Gastrocnemius medialis (tissue), 4 donors: ENCODE data around the gene FRS2. TPM values are rescaled to one million over a fixed set of nuclear protein-coding genes. Genes with fewer than 3 reads are reported as not detected.

Experiments
- ATAC-seq, 2 donors: fragments of 150-250 bp; one replicate each; pipeline ENCODE4 v1.9.1; 2016
- DNase-seq, 2 donors: peaks; one replicate each; pipeline ENCODE4 v3.0.0-alpha.2; 2019
- H3K27ac ChIP-seq, 4 donors: fragments of 200-600 bp; sonication (generic); 1 replicate in 1 of 4; 2 replicates in 3 of 4; pipeline ENCODE4 v1.5.1; 2016 to 2018; ENCODE audit warnings: mild to moderate bottlenecking in 2 of 4, moderate library complexity in 1 of 4
- H3K27me3 ChIP-seq, 3 donors: fragments of 200-600 bp; sonication (generic) in 2 of 3; 1 replicate in 1 of 3; 2 replicates in 2 of 3; pipeline versions ENCODE4 v1.5.1 to v1.6.0; 2016 to 2019; ENCODE audit warnings: mild to moderate bottlenecking in 1 of 3, moderate library complexity in 1 of 3
- H3K36me3 ChIP-seq, 2 donors: fragments of 200-600 bp; sonication (generic) in 1 of 2; one replicate each; pipeline ENCODE4 v1.5.1; 2017 to 2018
- H3K4me1 ChIP-seq, 2 donors: fragments of 200-600 bp; sonication (generic) in 1 of 2; one replicate each; pipeline ENCODE4 v1.5.1; 2016 to 2017; ENCODE audit warnings: mild to moderate bottlenecking in 2 of 2
- H3K4me3 ChIP-seq, 4 donors: fragments of 200-600 bp; sonication (generic) in 3 of 4; 1 replicate in 1 of 4; 2 replicates in 3 of 4; pipeline ENCODE4 v1.5.1; 2016 to 2019; ENCODE audit warnings: mild to moderate bottlenecking in 2 of 4
- H3K9me3 ChIP-seq, 3 donors: fragments of 200-600 bp; sonication (generic) in 2 of 3; 1 replicate in 1 of 3; 2 replicates in 2 of 3; pipeline ENCODE4 v1.5.1; 2016 to 2019
- POLR2A ChIP-seq, 2 donors: fragments of 450-650 bp; IDR thresholded peaks; one replicate each; pipeline ENCODE4 v1.6.1; 2017; ENCODE audit warnings: antibody characterized with exemption in 2 of 2, mild to moderate bottlenecking in 2 of 2, moderate library complexity in 2 of 2
- in situ Hi-C, 4 donors: fragments of 200-750 bp; cut with MboI; loops; one replicate each; pipeline versions ENCODE4 v1.15.0 to v1.8.0; 2017; ENCODE audit warnings: low sequenced_read_pairs in 4 of 4
- intact Hi-C: fragments of 100-400 bp; cut with DNase I; formaldehyde crosslinking; loops from one replicate; pipeline ENCODE4 v1.15.1; 2023; ENCODE audit warnings: low total_unique reads
- total RNA-seq, 4 donors: library from RNA; depleted of rRNA; stranded (reverse); fragments of >200 nt; gene quantifications; one replicate each; pipeline versions ENCODE4 v1.1.0 to v1.2.3, GENCODE V29; 2016
- TF ChIP-seq, protein P1 (sequence below), 5 experiments: fragments of 450-650 bp in 3 of 5; fragments of 200-600 bp in 2 of 5; sonication (generic) in 2 of 5; IDR thresholded peaks in 4 of 5; conservative IDR thresholded peaks in 1 of 5; 1 replicate in 4 of 5; 2 replicates in 1 of 5; pipeline ENCODE4 v1.5.1; 2016 to 2019; ENCODE audit warnings: antibody characterized with exemption in 5 of 5, mild to moderate bottlenecking in 3 of 5, moderate library complexity in 3 of 5

The FRS2 gene
- total RNA-seq, 4 donors from 2014 or later = 21.0 to 32.1 (median 21.3) TPM

DNA sequence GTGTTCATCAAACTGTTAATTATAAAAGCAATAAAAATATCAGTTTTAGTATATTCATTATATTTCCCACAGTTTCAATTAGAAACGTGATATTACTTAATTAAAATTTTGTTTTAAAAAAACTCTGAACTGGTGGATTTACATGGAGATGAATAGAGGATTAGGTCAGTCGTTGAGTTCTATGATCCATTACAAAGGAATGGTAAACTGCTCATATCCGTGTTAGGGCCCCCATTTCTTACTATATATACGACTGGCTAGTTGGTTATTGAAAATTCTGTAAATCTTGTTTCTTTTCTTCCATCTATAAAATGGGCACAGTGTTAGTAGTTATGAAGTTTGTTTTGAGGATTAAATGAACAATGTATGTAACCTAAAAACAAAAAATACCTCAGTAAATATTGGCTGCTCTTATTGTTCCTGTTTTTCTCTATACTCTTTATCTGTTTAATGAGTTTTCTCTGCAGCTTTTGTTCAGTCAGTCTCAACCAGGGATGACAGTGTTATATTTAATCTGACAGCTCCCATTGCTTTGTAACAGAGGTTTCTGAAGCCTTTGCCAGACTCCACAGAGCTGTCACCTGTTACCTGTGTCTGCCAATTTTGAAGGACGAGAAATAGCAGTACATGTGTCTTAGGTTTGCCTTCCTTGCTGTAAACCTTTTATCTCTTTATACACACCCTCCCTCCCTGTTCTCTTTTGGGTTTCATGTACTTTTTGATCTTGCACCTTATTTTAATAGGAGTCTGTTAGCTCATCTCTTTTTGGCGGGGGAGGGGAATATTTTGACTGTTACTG, 41.5 kb downstream of the FRS2 start:
- DNase-seq (peak; percentile 39 to 71), ATAC-seq (peak; percentile 100)
- no peak overlapping the region for H3K4me3 ChIP-seq
- intact Hi-C loops = loop anchor here (2.0 kb wide), 1 partner anchor 41 kb away; the partner anchor contains the start of gene FRS2
- in situ Hi-C loops = no loop called here
- H3K36me3 ChIP-seq = no peaks in the 10 kb centered on the region
- no peaks in the 10 kb centered on the region for H3K27me3 ChIP-seq
- no peak for TF ChIP-seq POLR2A (IDR thresholded peaks at IDR 0.05)
- TF ChIP-seq, protein P1, sequence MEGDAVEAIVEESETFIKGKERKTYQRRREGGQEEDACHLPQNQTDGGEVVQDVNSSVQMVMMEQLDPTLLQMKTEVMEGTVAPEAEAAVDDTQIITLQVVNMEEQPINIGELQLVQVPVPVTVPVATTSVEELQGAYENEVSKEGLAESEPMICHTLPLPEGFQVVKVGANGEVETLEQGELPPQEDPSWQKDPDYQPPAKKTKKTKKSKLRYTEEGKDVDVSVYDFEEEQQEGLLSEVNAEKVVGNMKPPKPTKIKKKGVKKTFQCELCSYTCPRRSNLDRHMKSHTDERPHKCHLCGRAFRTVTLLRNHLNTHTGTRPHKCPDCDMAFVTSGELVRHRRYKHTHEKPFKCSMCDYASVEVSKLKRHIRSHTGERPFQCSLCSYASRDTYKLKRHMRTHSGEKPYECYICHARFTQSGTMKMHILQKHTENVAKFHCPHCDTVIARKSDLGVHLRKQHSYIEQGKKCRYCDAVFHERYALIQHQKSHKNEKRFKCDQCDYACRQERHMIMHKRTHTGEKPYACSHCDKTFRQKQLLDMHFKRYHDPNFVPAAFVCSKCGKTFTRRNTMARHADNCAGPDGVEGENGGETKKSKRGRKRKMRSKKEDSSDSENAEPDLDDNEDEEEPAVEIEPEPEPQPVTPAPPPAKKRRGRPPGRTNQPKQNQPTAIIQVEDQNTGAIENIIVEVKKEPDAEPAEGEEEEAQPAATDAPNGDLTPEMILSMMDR (IDR thresholded peaks at IDR 0.05 in 4 of 5, conservative IDR thresholded peaks at IDR 0.05 in 1 of 5) = no peak
- H3K9me3 ChIP-seq = no peaks in the 10 kb centered on the region
- H3K27ac ChIP-seq = peak overlapping the region; percentile 54 to 78 (median 69)
- peaks cover 58 to 67% of the 10 kb centered on the region in 2 donors for H3K4me1 ChIP-seq

GRCh38 chr12:69512820-69513219, 42.6 kb downstream of the FRS2 start:
- intact Hi-C loops = no loop called here
- H3K36me3 ChIP-seq = no peaks in the 10 kb centered on the region
- no peak for ATAC-seq

DNA sequence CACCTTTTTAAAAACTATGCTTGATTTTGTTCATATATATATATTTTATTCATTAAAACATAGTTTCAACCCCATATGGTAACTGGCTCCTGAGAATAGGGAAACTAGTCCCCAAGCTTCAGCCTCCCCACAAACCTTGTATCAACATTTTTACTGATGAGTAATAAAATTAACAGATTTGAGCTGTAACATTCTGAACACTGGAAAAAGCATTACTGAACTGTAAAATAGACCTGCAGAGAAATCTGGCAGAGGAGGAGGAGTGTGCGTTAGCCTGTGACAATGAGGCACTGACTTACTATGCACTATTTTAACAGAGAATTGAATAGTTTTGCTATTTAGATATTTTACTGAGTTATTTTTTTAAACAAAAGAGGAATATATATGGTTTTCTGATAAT, 43.1 kb downstream of the FRS2 start:
- Histone ChIP-seq H3K4me1 (peaks cover 49 to 63% of the 10 kb centered on the region in 2 donors), H3K4me3 (no peak overlapping the region), H3K27ac (peak overlapping the region in 3 of 4 donors; percentile 66 to 78 (median 72)), H3K27me3 (no peaks in the 10 kb centered on the region), H3K36me3 (no peaks in the 10 kb centered on the region), H3K9me3 (no peaks in the 10 kb centered on the region)
- in situ Hi-C loops = no loop called here
- TF ChIP-seq, protein P1 (IDR thresholded peaks at IDR 0.05 in 4 of 5, conservative IDR thresholded peaks at IDR 0.05 in 1 of 5) = no peak
- TF ChIP-seq POLR2A (IDR thresholded peaks at IDR 0.05) = no peak
- DNase-seq (no peak), ATAC-seq (no peak)
- intact Hi-C loops = no loop called here

More at GRCh38 chr12:69512820-69513219, 42.6 kb downstream of the FRS2 start:
- no peak for DNase-seq
- Histone ChIP-seq H3K27ac (peak overlapping the region in 3 of 4 donors; percentile 66 to 78 (median 72)), H3K4me1 (peaks cover 53 to 63% of the 10 kb centered on the region in 2 donors), H3K9me3 (no peaks in the 10 kb centered on the region), H3K4me3 (no peak overlapping the region), H3K27me3 (no peaks in the 10 kb centered on the region)
- TF ChIP-seq POLR2A (IDR thresholded peaks at IDR 0.05) = no peak
- TF ChIP-seq, protein P1 (IDR thresholded peaks at IDR 0.05 in 4 of 5, conservative IDR thresholded peaks at IDR 0.05 in 1 of 5) = no peak
- in situ Hi-C loops = no loop called here

GRCh38 chr12:69514111-69514510, 43.9 kb downstream of the FRS2 start:
- Histone ChIP-seq H3K27ac (no peak overlapping the region), H3K4me3 (no peak overlapping the region), H3K4me1 (peaks cover 49 to 63% of the 10 kb centered on the region in 2 donors), H3K9me3 (no peaks in the 10 kb centered on the region), H3K27me3 (no peaks in the 10 kb centered on the region), H3K36me3 (no peaks in the 10 kb centered on the region)
- in situ Hi-C loops (no loop called here), intact Hi-C loops (no loop called here)
- ATAC-seq = no peak
- DNase-seq = no peak
- no peak for TF ChIP-seq POLR2A (IDR thresholded peaks at IDR 0.05)
- TF ChIP-seq, protein P1 (IDR thresholded peaks at IDR 0.05 in 4 of 5, conservative IDR thresholded peaks at IDR 0.05 in 1 of 5) = no peak
